ENCODE results near the gene ZBTB7C.

DNA sequence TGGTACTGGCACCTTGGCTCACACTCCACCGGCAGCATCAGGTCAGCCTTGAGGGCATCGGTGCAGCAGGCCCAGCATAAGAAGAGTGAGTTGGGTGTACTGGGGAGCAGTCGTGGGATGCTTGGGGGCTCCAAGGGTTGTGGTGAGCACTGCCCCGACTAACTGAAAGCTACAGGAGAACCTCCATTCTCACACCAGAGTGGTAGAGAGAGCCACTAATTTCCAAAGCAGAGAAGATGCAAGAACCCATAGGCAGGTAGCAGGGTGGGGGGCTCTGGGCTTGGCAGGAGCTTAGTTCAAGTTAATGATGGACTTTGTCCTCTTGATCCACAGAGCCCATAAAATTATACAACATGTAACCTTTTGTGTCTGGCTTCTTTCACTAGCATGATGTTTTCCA, 330.7 kb downstream of the ZBTB7C start:
- TF ChIP-seq, protein P1, sequence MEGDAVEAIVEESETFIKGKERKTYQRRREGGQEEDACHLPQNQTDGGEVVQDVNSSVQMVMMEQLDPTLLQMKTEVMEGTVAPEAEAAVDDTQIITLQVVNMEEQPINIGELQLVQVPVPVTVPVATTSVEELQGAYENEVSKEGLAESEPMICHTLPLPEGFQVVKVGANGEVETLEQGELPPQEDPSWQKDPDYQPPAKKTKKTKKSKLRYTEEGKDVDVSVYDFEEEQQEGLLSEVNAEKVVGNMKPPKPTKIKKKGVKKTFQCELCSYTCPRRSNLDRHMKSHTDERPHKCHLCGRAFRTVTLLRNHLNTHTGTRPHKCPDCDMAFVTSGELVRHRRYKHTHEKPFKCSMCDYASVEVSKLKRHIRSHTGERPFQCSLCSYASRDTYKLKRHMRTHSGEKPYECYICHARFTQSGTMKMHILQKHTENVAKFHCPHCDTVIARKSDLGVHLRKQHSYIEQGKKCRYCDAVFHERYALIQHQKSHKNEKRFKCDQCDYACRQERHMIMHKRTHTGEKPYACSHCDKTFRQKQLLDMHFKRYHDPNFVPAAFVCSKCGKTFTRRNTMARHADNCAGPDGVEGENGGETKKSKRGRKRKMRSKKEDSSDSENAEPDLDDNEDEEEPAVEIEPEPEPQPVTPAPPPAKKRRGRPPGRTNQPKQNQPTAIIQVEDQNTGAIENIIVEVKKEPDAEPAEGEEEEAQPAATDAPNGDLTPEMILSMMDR (conservative IDR thresholded peaks at IDR 0.05; ENCODE audit: low read length): no peak
- no peak for TF ChIP-seq EZH2phosphoT487 (IDR thresholded peaks at IDR 0.05; ENCODE audit: borderline replicate concordance)

Data from Loucy (cell line).